ENCODE data around the gene OR51B5. TPM values are rescaled to one million over a fixed set of nuclear protein-coding genes. Genes with fewer than 3 reads are reported as not detected.

Gene OR51B5
- total and polyA plus RNA-seq, 2 of the 13 experiments (the other 11 are each of a cell fraction or from before 2014, with no cell fraction given), result 0.16 to 0.18 TPM

- no peaks in the 10 kb centered on the region for H3K27me3 ChIP-seq (ENCODE audit: control insufficient read depth in 1 of 2, insufficient read depth in 2 of 2, low read length in 2 of 2)
- H3K27ac ChIP-seq (ENCODE audit: extremely low read length, insufficient read depth, low read length), result no peak within 1 kb of the TSS
- CTCF ChIA-PET (ENCODE audit: low intra/inter-chr PET ratio, low total read pairs), result no interaction called here
- H2AFZ ChIP-seq (ENCODE audit: low read length), result no peak within 1 kb of the TSS
- no TSS peak for BruUV-seq (replicated peaks)
- WGBS (ENCODE audit: low lambda C conversion rate), result 0% methylated on average over 1 of the region's 1 CpG
- intact Hi-C loops (cut with micrococcal nuclease; ENCODE audit: unreplicated experiment), result no loop called here
- TF ChIP-seq HNF4G (IDR thresholded peaks at IDR 0.05; ENCODE audit: borderline replicate concordance, low read depth, low read length), result no peak
- no peak for TF ChIP-seq HNF4G (CRISPR knock-in tag; IDR thresholded peaks at IDR 0.05; ENCODE audit: borderline replicate concordance, low read depth)
- TF ChIP-seq PLRG1 (conservative IDR thresholded peaks at IDR 0.05), result no peak
- TF ChIP-seq ZNF549 (CRISPR knock-in tag; IDR thresholded peaks at IDR 0.05), result no peak
- TF ChIP-seq ZNF280D (CRISPR knock-in tag; IDR thresholded peaks at IDR 0.05), result no peak
- TF ChIP-seq ZNF235 (CRISPR knock-in tag; IDR thresholded peaks at IDR 0.05; ENCODE audit: borderline replicate concordance), result no peak
- no peak for TF ChIP-seq DPF2 (CRISPR knock-in tag; IDR thresholded peaks at IDR 0.05; ENCODE audit: borderline replicate concordance, low read depth)
- no peak for TF ChIP-seq ZNF530 (CRISPR knock-in tag; IDR thresholded peaks at IDR 0.05; ENCODE audit: low read depth)
- no peak for TF ChIP-seq ZNF24 (IDR thresholded peaks at IDR 0.05)
- no peak within 1 kb of the TSS for H3K9ac ChIP-seq (ENCODE audit: insufficient read depth, low read depth, low read length)
- DNase-seq (ENCODE audit: low spot score) (no peak), FAIRE-seq (no peak), ATAC-seq (no peak)
- 0 out of 2 replicates have a peak, but pooled peaks cover 3% of the 10 kb centered on the region for H4K20me1 ChIP-seq (ENCODE audit: insufficient read depth, low read length)
- H3K4me1 ChIP-seq (ENCODE audit: insufficient read depth, low read length), result no peaks in the 10 kb centered on the region
- H3K4me3 ChIP-seq (replicated peaks in 1 of 3; ENCODE audit: insufficient read depth in 1 of 3, low read depth in 2 of 3, low read length in 3 of 3), result no peak within 1 kb of the TSS
- no peaks in the 10 kb centered on the region for H3K36me3 ChIP-seq (replicated peaks in 1 of 2; ENCODE audit: control insufficient read depth in 1 of 2, insufficient read depth in 2 of 2, low read length in 2 of 2)
- H3K9me3 ChIP-seq (ENCODE audit: low read length), result no peaks in the 10 kb centered on the region
- no peaks in the 10 kb centered on the region for H3K79me2 ChIP-seq (ENCODE audit: insufficient read depth, low read length)
- POLR2A ChIA-PET, result no interaction called here
- in situ Hi-C loops (cut with HindIII; ENCODE audit: extremely low pct_ligation_motif_present, low pct_unique_long_range_greater_than_20kb), result loop anchor here (5.0 to 10.0 kb wide), 2 partner anchors 181 to 259 kb away; partner anchors contain the start of gene OR51V1
- no peak within 1 kb of the TSS for H3K4me2 ChIP-seq (ENCODE audit: low read depth, low read length)
Observed at GRCh38 chr11:5383576-5383975, 40.3 kb upstream of the OR51B5 start, which contains the start of gene OR51M1. OR51M1 (plus strand) TSS chr11:5383812; CDS start chr11:5389399, 5,587 bp downstream.

Measured in HepG2 (cell line).